ENCODE data around the gene PTPRN2. TPM values are rescaled to one million over a fixed set of nuclear protein-coding genes. Genes with fewer than 3 reads are reported as not detected.

The PTPRN2 gene
- total and polyA plus RNA-seq, 2 of the 8 experiments (the other 6 are each of a cell fraction or from before 2014, with no cell fraction given): 2.6 to 4.5 TPM

DNA sequence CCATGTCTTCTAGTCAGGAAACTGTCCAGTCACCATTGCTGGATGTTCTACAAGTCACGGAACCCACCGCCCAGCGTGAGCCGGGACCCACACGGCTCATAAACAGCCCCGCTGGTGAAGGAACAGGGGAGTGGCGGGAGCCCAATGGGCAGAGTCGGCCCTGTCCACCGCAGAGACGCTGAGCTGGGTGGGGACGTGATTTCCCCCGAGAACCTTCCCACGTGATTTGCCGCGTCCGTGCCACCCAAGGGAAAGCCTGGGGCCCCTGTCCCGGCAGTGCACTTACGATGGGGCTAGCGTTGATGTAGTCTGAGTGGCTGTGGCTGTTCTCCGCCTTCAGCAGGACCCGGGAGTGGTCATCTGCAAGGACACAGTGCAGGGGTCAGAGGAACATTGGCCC is 983.9 kb downstream of the PTPRN2 start:
- no peak overlapping the region for H3K9ac ChIP-seq (replicated peaks in 1 of 4; ENCODE audit: extremely low read depth in 1 of 4, low read depth in 3 of 4, low read length in 3 of 4)
- no peak overlapping the region for H4K8ac ChIP-seq (ENCODE audit: extremely low read depth, insufficient read depth, low read length)
- H3K4me2 ChIP-seq (ENCODE audit: insufficient read depth in 1 of 2, low read depth in 2 of 2, low read length in 2 of 2): no peak overlapping the region
- no peak overlapping the region for H3K4ac ChIP-seq (replicated peaks; ENCODE audit: insufficient read length, low read depth, low read length)
- H3K79me1 ChIP-seq (ENCODE audit: low read depth, low read length): no peaks in the 10 kb centered on the region
- H2BK15ac ChIP-seq (ENCODE audit: low read length): no peak overlapping the region
- no peak overlapping the region for H4K5ac ChIP-seq (ENCODE audit: insufficient read length, low read depth, low read length)
- FAIRE-seq (no peak), DNase-seq (ENCODE audit: low read depth in 1 of 2, low spot score in 2 of 2) (no peak)
- ChIA-PET CTCF (ENCODE audit: partially characterized antibody) (no interaction called here), POLR2A (ENCODE audit: partially characterized antibody) (no interaction called here)
- no peak overlapping the region for H3K27ac ChIP-seq (ENCODE audit: low read depth, low read length)
- H4K20me1 ChIP-seq (replicated peaks in 1 of 2; ENCODE audit: control insufficient read depth in 1 of 2, insufficient read depth in 2 of 2, low read length in 2 of 2): peaks cover 3 to 4% of the 10 kb centered on the region in 2 experiments
- no peak overlapping the region for H3K14ac ChIP-seq (ENCODE audit: insufficient read length)
- H3K9me3 ChIP-seq (ENCODE audit: insufficient read depth in 2 of 2, low read depth in 1 of 2, low read length in 1 of 2): no peaks in the 10 kb centered on the region
- H3K23me2 ChIP-seq (ENCODE audit: low read depth, low read length): no peaks in the 10 kb centered on the region
- H3K36me3 ChIP-seq (ENCODE audit: control insufficient read depth in 2 of 4, insufficient read depth in 4 of 4, low read length in 3 of 4): no peaks in the 10 kb centered on the region
- no peak overlapping the region for H2BK5ac ChIP-seq (ENCODE audit: low read depth, low read length)
- H2AFZ ChIP-seq (ENCODE audit: low read length): no peak overlapping the region
- WGBS, 2 experiments (ENCODE audit: extremely low coverage in 1 of 2, insufficient coverage in 1 of 2, insufficient read length in 1 of 2, insufficient replicate concordance in 2 of 2, low coverage in 1 of 2, low lambda C conversion rate in 2 of 2, missing lambda C conversion rate in 1 of 2): 92% methylated on average over 21 of the region's 21 CpGs; no CpG with 5 or more reads in 1 of the 2 experiments
- no peak overlapping the region for H3K23ac ChIP-seq (ENCODE audit: insufficient read length)
- no peaks in the 10 kb centered on the region for H3K4me1 ChIP-seq (replicated peaks in 1 of 4; ENCODE audit: control insufficient read depth in 3 of 4, insufficient read depth in 4 of 4, low read length in 3 of 4)
- peaks cover 7 to 52% (median 41%) of the 10 kb centered on the region in 4 experiments for H3K27me3 ChIP-seq (replicated peaks in 1 of 4; ENCODE audit: control insufficient read depth in 3 of 4, extremely low read depth in 1 of 4, insufficient read depth in 3 of 4, low read length in 3 of 4)
- H3K4me3 ChIP-seq (ENCODE audit: extremely low read depth in 1 of 4, insufficient read depth in 2 of 4, low read depth in 3 of 4, low read length in 4 of 4): no peak overlapping the region
- no peak overlapping the region for H2BK20ac ChIP-seq (ENCODE audit: low read length)
- H2AK5ac ChIP-seq (ENCODE audit: low read depth, low read length): no peak overlapping the region
- H3K56ac ChIP-seq (replicated peaks; ENCODE audit: insufficient read length, low read depth, low read length): no peak overlapping the region
- TF ChIP-seq GABPA (IDR thresholded peaks at IDR 0.05; ENCODE audit: borderline replicate concordance, insufficient read depth, low read length): no peak
- no peak for TF ChIP-seq CBX5 (IDR thresholded peaks at IDR 0.05; ENCODE audit: low read depth, low read length)
- TF ChIP-seq HDAC6 (IDR thresholded peaks at IDR 0.05; ENCODE audit: low read depth, low read length): no peak
- no peak for TF ChIP-seq NANOG (IDR thresholded peaks at IDR 0.05; ENCODE audit: insufficient read depth, low read depth, low read length, poor library complexity, severe bottlenecking)
- no peak for TF ChIP-seq EP300 (IDR thresholded peaks at IDR 0.05; ENCODE audit: borderline replicate concordance in 1 of 2, low read depth in 2 of 2, low read length in 2 of 2)
- no peak overlapping the region for H3K18ac ChIP-seq (ENCODE audit: extremely low read depth, low read length)
- no peaks in the 10 kb centered on the region for H3K79me2 ChIP-seq (ENCODE audit: control insufficient read depth in 1 of 2, insufficient read depth in 2 of 2, low read length in 2 of 2)
- no peak overlapping the region for H4K91ac ChIP-seq (replicated peaks; ENCODE audit: insufficient read length, low read length)
- no peak overlapping the region for H2BK12ac ChIP-seq (ENCODE audit: low read depth, low read length)
- H2BK120ac ChIP-seq (replicated peaks; ENCODE audit: low read depth, low read length): no peak overlapping the region

Data from H1 (cell line).